CD8-positive, alpha-beta memory T cell (primary cell): ENCODE data around the gene BANP. TPM values are rescaled to one million over a fixed set of nuclear protein-coding genes. Genes with fewer than 3 reads are reported as not detected.
A peak's percentile ranks its signal among the peaks of the same experiment; 100 is the strongest.

Experiments used
- CTCF ChIA-PET: fragments of 350-600 bp; sonication (Branson Sonifier 250); formaldehyde crosslinking; loops from one replicate; lab custom pipeline; 2021; ENCODE audit warnings: antibody characterized with exemption; lab: Charles Lee
- POLR2A ChIA-PET: fragments of 350-600 bp; sonication (Branson Sonifier 250); formaldehyde crosslinking; loops from one replicate; lab custom pipeline; 2021; ENCODE audit warnings: antibody characterized with exemption; lab: Charles Lee
- DNase-seq, 5 donors: peaks; one replicate each; pipeline versions ENCODE4 v3.0.0 to v3.0.0-alpha.2; 2020 to 2022; ENCODE audit warnings: mixed read lengths in 1 of 5
- H3K27ac ChIP-seq: one replicate; pipeline ENCODE4 v1.7.0; 2013; ENCODE audit warnings: low read depth, mild to moderate bottlenecking, low read length, moderate library complexity
- H3K27me3 ChIP-seq: 2 replicates; pipeline ENCODE4 v1.7.0; 2013; ENCODE audit warnings: low read length, mild to moderate bottlenecking; ENCODE audit not compliant: insufficient read depth, poor library complexity, severe bottlenecking
- H3K36me3 ChIP-seq: 2 replicates; pipeline ENCODE4 v1.7.0; 2013; ENCODE audit warnings: mild to moderate bottlenecking, low read length, moderate library complexity; ENCODE audit not compliant: insufficient read depth
- H3K4me1 ChIP-seq: 2 replicates; pipeline ENCODE4 v1.7.0; 2013; ENCODE audit warnings: mild to moderate bottlenecking, low read length, moderate library complexity; ENCODE audit not compliant: insufficient read depth
- H3K4me3 ChIP-seq: 2 replicates; pipeline ENCODE4 v1.7.0; 2013; ENCODE audit warnings: mild to moderate bottlenecking, low read length
- H3K9me3 ChIP-seq: 2 replicates; pipeline ENCODE4 v1.7.0; 2013; ENCODE audit warnings: mild to moderate bottlenecking, low read length
- H3K27ac Mint-ChIP-seq, 8 donors: one replicate each; pipeline ENCODE4 v1.8.0; 2020 to 2021; ENCODE audit warnings: mixed read lengths in 8 of 8, mild to moderate bottlenecking in 6 of 8, inconsistent platforms in 3 of 8, moderate library complexity in 3 of 8
- H3K27me3 Mint-ChIP-seq, 2 donors: one replicate each; pipeline ENCODE4 v1.8.0; 2020 to 2021; ENCODE audit warnings: mixed read lengths in 2 of 2, mild to moderate bottlenecking in 1 of 2, moderate library complexity in 1 of 2
- H3K36me3 Mint-ChIP-seq, 3 donors: one replicate each; pipeline ENCODE4 v1.8.0; 2020 to 2021; ENCODE audit warnings: mixed read lengths in 3 of 3, inconsistent platforms in 1 of 3, mild to moderate bottlenecking in 1 of 3
- H3K4me1 Mint-ChIP-seq, 3 donors: one replicate each; pipeline ENCODE4 v1.8.0; 2020 to 2021; ENCODE audit warnings: mixed read lengths in 3 of 3, inconsistent platforms in 1 of 3, mild to moderate bottlenecking in 1 of 3
- H3K4me3 Mint-ChIP-seq, 7 donors: one replicate each; pipeline ENCODE4 v1.8.0; 2020 to 2021; ENCODE audit warnings: mixed read lengths in 7 of 7, mild to moderate bottlenecking in 6 of 7, moderate library complexity in 4 of 7, inconsistent platforms in 2 of 7
- H3K9me3 Mint-ChIP-seq, 5 donors: one replicate each; pipeline ENCODE4 v1.8.0; 2020 to 2022; ENCODE audit warnings: mixed read lengths in 5 of 5, mild to moderate bottlenecking in 3 of 5, moderate library complexity in 2 of 5, inconsistent platforms in 1 of 5
- polyA plus RNA-seq: library from polyadenylated mRNA; unstranded; fragments of 300-500 nt; fragmentation: Illumina TruSeq; gene quantifications from one replicate; pipeline ENCODE4 v1.2.3, GENCODE V29; 2021
- total RNA-seq, 2 experiments: library from RNA; stranded (reverse); gene quantifications; one replicate each; pipeline ENCODE4 v1.2.3, GENCODE V29; 2021

The BANP gene
- total and polyA plus RNA-seq, 3 experiments from 2014 or later: 28.5 to 32.5 (median 29.5) TPM

DNA sequence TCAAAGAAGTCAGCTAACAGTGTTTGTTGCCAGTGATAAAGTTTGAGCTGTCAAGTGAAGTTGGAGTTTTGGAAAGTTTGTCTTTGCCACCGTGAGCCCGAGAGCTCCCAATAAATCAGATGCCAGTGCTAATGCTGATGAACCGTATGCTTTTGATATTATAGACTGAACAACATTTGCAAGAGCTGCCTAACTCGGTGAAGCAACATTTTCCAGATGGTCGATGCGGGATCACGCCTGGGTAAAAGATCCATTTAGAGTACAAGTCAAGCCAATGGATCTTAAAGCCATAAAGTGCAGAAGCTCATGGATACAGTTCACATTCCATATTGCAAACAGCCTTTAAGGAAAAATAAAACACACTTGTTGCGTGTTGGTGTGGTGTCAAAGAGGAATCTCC, 9.6 kb downstream of the BANP start:
- no peak for DNase-seq
- H3K4me3 ChIP-seq: no peak overlapping the region
- H3K27ac Mint-ChIP-seq: peak overlapping the region in 1 of 8 donors; percentile 72
- no peaks in the 10 kb centered on the region for H3K9me3 ChIP-seq
- ChIA-PET POLR2A (no interaction called here), CTCF (no interaction called here)
- peaks cover 0 to 51% (median 2%) of the 10 kb centered on the region in 3 donors for H3K36me3 Mint-ChIP-seq
- H3K27me3 Mint-ChIP-seq: no peaks in the 10 kb centered on the region
- peaks cover 61% of the 10 kb centered on the region for H3K4me1 ChIP-seq
- H3K4me1 Mint-ChIP-seq: peaks cover 64 to 95% (median 75%) of the 10 kb centered on the region in 3 donors
- no peak overlapping the region for H3K27ac ChIP-seq
- H3K4me3 Mint-ChIP-seq: no peak overlapping the region
- no peaks in the 10 kb centered on the region for H3K36me3 ChIP-seq
- no peaks in the 10 kb centered on the region for H3K27me3 ChIP-seq
- no peaks in the 10 kb centered on the region for H3K9me3 Mint-ChIP-seq

GRCh38 chr16:87961623-87962022, 10.4 kb downstream of the BANP start:
- Histone ChIP-seq H3K4me1 (peaks cover 58% of the 10 kb centered on the region), H3K27ac (no peak overlapping the region), H3K9me3 (no peaks in the 10 kb centered on the region), H3K27me3 (no peaks in the 10 kb centered on the region), H3K36me3 (no peaks in the 10 kb centered on the region), H3K4me3 (no peak overlapping the region)
- Mint-ChIP-seq H3K9me3 (no peaks in the 10 kb centered on the region), H3K4me3 (no peak overlapping the region), H3K27ac (peak overlapping the region in 7 of 8 donors; percentile 9 to 73 (median 39)), H3K36me3 (peaks cover 0 to 43% (median 2%) of the 10 kb centered on the region in 3 donors), H3K27me3 (no peaks in the 10 kb centered on the region), H3K4me1 (peaks cover 63 to 95% (median 75%) of the 10 kb centered on the region in 3 donors)
- CTCF ChIA-PET: no interaction called here
- POLR2A ChIA-PET: no interaction called here
- DNase-seq: no peak

DNA sequence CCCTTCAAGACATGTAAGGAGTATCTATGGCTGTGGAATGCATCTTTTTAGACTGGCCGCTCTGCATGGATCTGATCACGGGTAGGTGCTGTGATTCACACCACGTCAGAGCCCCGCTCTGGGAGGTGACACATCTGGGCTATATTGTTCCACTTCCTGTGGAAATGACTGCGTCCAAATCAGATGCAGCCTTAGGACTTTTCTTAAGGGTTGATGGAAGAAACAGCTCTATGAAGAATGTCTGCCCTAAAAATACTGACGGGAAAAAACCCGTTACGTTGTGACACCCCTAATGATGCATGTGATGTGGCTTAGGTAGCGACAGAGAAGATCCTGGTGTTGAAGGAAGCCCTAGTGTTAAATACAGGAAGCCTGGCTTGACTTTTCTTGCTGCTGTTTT, 12.2 kb downstream of the BANP start:
- H3K36me3 Mint-ChIP-seq: peaks cover 0 to 28% (median 2%) of the 10 kb centered on the region in 3 donors
- Histone ChIP-seq H3K27me3 (no peaks in the 10 kb centered on the region), H3K9me3 (no peaks in the 10 kb centered on the region), H3K36me3 (no peaks in the 10 kb centered on the region), H3K27ac (peak overlapping the region; percentile 18), H3K4me1 (peaks cover 45% of the 10 kb centered on the region), H3K4me3 (no peak overlapping the region)
- H3K4me3 Mint-ChIP-seq: peak overlapping the region; percentile 41 to 77 (median 63)
- peaks cover 52 to 84% (median 62%) of the 10 kb centered on the region in 3 donors for H3K4me1 Mint-ChIP-seq
- ChIA-PET CTCF (no interaction called here), POLR2A (interaction anchor here (0.6 kb wide), 1 partner anchor 184 kb away, joined by 13 read pairs; no protein-coding TSS in a partner anchor)
- peak overlapping the region; percentile 4 to 93 (median 86) for H3K27ac Mint-ChIP-seq
- H3K27me3 Mint-ChIP-seq: no peaks in the 10 kb centered on the region
- no peaks in the 10 kb centered on the region for H3K9me3 Mint-ChIP-seq
- DNase-seq: peak; percentile 35 to 72 (median 44)

GRCh38 chr16:87964049-87964659, 12.9 kb downstream of the BANP start:
- Histone ChIP-seq H3K9me3 (no peaks in the 10 kb centered on the region), H3K36me3 (no peaks in the 10 kb centered on the region), H3K27me3 (no peaks in the 10 kb centered on the region), H3K27ac (peak overlapping the region; percentile 18), H3K4me3 (no peak overlapping the region), H3K4me1 (peaks cover 38% of the 10 kb centered on the region)
- POLR2A ChIA-PET: no interaction called here
- no peak for DNase-seq
- H3K4me3 Mint-ChIP-seq: peak overlapping the region in 3 of 7 donors; percentile 41 to 65 (median 53)
- H3K9me3 Mint-ChIP-seq: no peaks in the 10 kb centered on the region
- peak overlapping the region in 7 of 8 donors; percentile 8 to 93 (median 88) for H3K27ac Mint-ChIP-seq
- no peaks in the 10 kb centered on the region for H3K27me3 Mint-ChIP-seq
- peaks cover 0 to 31% (median 2%) of the 10 kb centered on the region in 3 donors for H3K36me3 Mint-ChIP-seq
- CTCF ChIA-PET: no interaction called here
- H3K4me1 Mint-ChIP-seq: peaks cover 52 to 82% (median 63%) of the 10 kb centered on the region in 3 donors

DNA sequence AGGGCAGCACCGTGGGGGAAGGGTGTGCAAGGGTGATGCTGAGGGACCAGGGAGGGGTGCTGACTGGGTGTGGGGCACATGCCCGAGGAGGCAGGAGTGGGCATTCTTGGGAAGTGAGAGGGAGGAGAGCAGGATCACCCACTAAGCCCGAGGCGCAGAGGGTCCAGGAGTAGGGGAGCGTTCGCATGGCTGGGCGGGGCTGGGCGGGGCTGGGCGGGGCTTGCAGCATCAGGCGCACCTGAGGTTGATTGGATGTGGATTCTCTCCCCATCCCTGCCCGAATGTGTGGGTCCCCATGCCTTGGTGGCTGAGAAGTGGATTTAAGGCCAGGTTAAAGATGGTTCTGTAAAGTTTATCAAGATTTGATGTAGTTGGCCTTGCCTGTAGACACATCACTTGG, 14.2 kb downstream of the BANP start:
- Histone ChIP-seq H3K4me1 (peaks cover 32% of the 10 kb centered on the region), H3K27me3 (no peaks in the 10 kb centered on the region), H3K9me3 (no peaks in the 10 kb centered on the region), H3K4me3 (no peak overlapping the region), H3K36me3 (no peaks in the 10 kb centered on the region), H3K27ac (no peak overlapping the region)
- ChIA-PET POLR2A (no interaction called here), CTCF (no interaction called here)
- no peak for DNase-seq
- no peaks in the 10 kb centered on the region for H3K9me3 Mint-ChIP-seq
- peaks cover 4 to 29% (median 8%) of the 10 kb centered on the region in 3 donors for H3K36me3 Mint-ChIP-seq
- peaks cover 49 to 75% (median 62%) of the 10 kb centered on the region in 3 donors for H3K4me1 Mint-ChIP-seq
- peak overlapping the region in 4 of 8 donors; percentile 12 to 86 (median 50) for H3K27ac Mint-ChIP-seq
- no peak overlapping the region for H3K4me3 Mint-ChIP-seq
- no peaks in the 10 kb centered on the region for H3K27me3 Mint-ChIP-seq

- Mint-ChIP-seq H3K9me3 (peaks cover 0 to 3% (median 0%) of the 10 kb centered on the region in 5 donors), H3K27ac (peak overlapping the region in 4 of 8 donors; percentile 17 to 92 (median 74)), H3K36me3 (peaks cover 7 to 28% (median 15%) of the 10 kb centered on the region in 3 donors), H3K4me1 (peaks cover 51 to 72% (median 60%) of the 10 kb centered on the region in 3 donors), H3K4me3 (peak overlapping the region in 1 of 7 donors; percentile 23), H3K27me3 (no peaks in the 10 kb centered on the region)
- POLR2A ChIA-PET: no interaction called here
- H3K36me3 ChIP-seq: no peaks in the 10 kb centered on the region
- H3K27me3 ChIP-seq: no peaks in the 10 kb centered on the region
- no peak overlapping the region for H3K27ac ChIP-seq
- no peaks in the 10 kb centered on the region for H3K9me3 ChIP-seq
- peaks cover 32% of the 10 kb centered on the region for H3K4me1 ChIP-seq
- CTCF ChIA-PET: no interaction called here
- no peak overlapping the region for H3K4me3 ChIP-seq
- no peak for DNase-seq
Measured at GRCh38 chr16:87966064-87966645, 14.9 kb downstream of the BANP start.

GRCh38 chr16:87966685-87967185, 15.5 kb downstream of the BANP start:
- Histone ChIP-seq H3K27ac (no peak overlapping the region), H3K4me3 (no peak overlapping the region), H3K9me3 (no peaks in the 10 kb centered on the region), H3K36me3 (no peaks in the 10 kb centered on the region), H3K27me3 (no peaks in the 10 kb centered on the region), H3K4me1 (peaks cover 32% of the 10 kb centered on the region)
- Mint-ChIP-seq H3K9me3 (peaks cover 3 to 8% (median 4%) of the 10 kb centered on the region in 5 donors), H3K4me3 (peak overlapping the region in 1 of 7 donors; percentile 54), H3K36me3 (peaks cover 12 to 28% (median 21%) of the 10 kb centered on the region in 3 donors), H3K27me3 (no peaks in the 10 kb centered on the region), H3K4me1 (peaks cover 50 to 67% (median 60%) of the 10 kb centered on the region in 3 donors), H3K27ac (peak overlapping the region in 2 of 8 donors; percentile 72 to 77)
- DNase-seq: no peak
- ChIA-PET CTCF (no interaction called here), POLR2A (no interaction called here)

- no peak for DNase-seq
- Mint-ChIP-seq H3K36me3 (peaks cover 19 to 40% (median 36%) of the 10 kb centered on the region in 3 donors), H3K27ac (peak overlapping the region in 1 of 8 donors; percentile 54), H3K4me3 (no peak overlapping the region), H3K9me3 (peaks cover 11 to 19% (median 17%) of the 10 kb centered on the region in 5 donors), H3K27me3 (no peaks in the 10 kb centered on the region), H3K4me1 (peaks cover 49 to 61% (median 55%) of the 10 kb centered on the region in 3 donors)
- H3K4me1 ChIP-seq: peaks cover 22% of the 10 kb centered on the region
- H3K36me3 ChIP-seq: no peaks in the 10 kb centered on the region
- CTCF ChIA-PET: no interaction called here
- H3K9me3 ChIP-seq: no peaks in the 10 kb centered on the region
- no peaks in the 10 kb centered on the region for H3K27me3 ChIP-seq
- no peak overlapping the region for H3K27ac ChIP-seq
- H3K4me3 ChIP-seq: no peak overlapping the region
- POLR2A ChIA-PET: no interaction called here
Measured at GRCh38 chr16:87968541-87968940, 17.3 kb downstream of the BANP start.
